Endothelial cell of umbilical vein (primary cell): ENCODE measurements around the gene TBC1D9. TPM values are rescaled to one million over a fixed set of nuclear protein-coding genes. Genes with fewer than 3 reads are reported as not detected.

ENCODE experiments used
- BruUV-seq: library from RNA; stranded (reverse); fragments of 400-500 nt; replicated peaks from 2 replicates; lab custom pipeline; 2021; lab: Mats Ljungman, UMichigan
- CTCF ChIA-PET: fragments of 300-600, 350-600 bp; sonication (Branson Sonifier 250); formaldehyde crosslinking; loops from one replicate; lab custom pipeline; 2021; ENCODE audit warnings: antibody characterized with exemption, inconsistent platforms; lab: Charles Lee
- POLR2A ChIA-PET: fragments of 300-600, 350-600 bp; sonication (Branson Sonifier 250); formaldehyde crosslinking; loops from one replicate; lab custom pipeline; 2021; ENCODE audit warnings: antibody characterized with exemption, inconsistent platforms; lab: Charles Lee
- DNase-seq: peaks from one replicate; pipeline ENCODE4 v3.0.0-alpha.2; 2011; ENCODE audit warnings: low read depth, low spot score
- FAIRE-seq: peaks from 2 replicates; lab custom pipeline; 2011; peaks lifted over from hg19 to GRCh38; lab: Jason Lieb, UNC
- H2AFZ ChIP-seq: 2 replicates; pipeline ENCODE4 v1.6.0; 2012; ENCODE audit warnings: low read depth, low read length, control low read depth, inconsistent platforms
- H3K27ac ChIP-seq: 2 replicates; pipeline ENCODE4 v1.5.1; 2011; ENCODE audit warnings: low read depth, mild to moderate bottlenecking, control low read depth, low read length, moderate library complexity; ENCODE audit not compliant: insufficient read depth
- H3K27me3 ChIP-seq, 2 experiments: 2 replicates each; pipeline versions ENCODE4 v1.6.0 to v1.6.1; 2011; ENCODE audit warnings: low read length in 2 of 2, mixed read lengths in 1 of 2; ENCODE audit not compliant: control insufficient read depth in 2 of 2, insufficient read depth in 2 of 2
- H3K36me3 ChIP-seq, 2 experiments: 2 replicates in 1 of 2; 3 replicates in 1 of 2; pipeline ENCODE4 v1.5.1; 2011; ENCODE audit warnings: low read length in 2 of 2, mild to moderate bottlenecking in 1 of 2, moderate library complexity in 1 of 2; ENCODE audit not compliant: control insufficient read depth in 2 of 2, insufficient read depth in 2 of 2; ENCODE audit errors: extremely low read depth in 1 of 2
- H3K4me1 ChIP-seq: 3 replicates; pipeline ENCODE4 v1.5.1; 2011; ENCODE audit warnings: mild to moderate bottlenecking, low read length; ENCODE audit not compliant: control insufficient read depth, insufficient read depth; ENCODE audit errors: extremely low read depth
- H3K4me2 ChIP-seq: 2 replicates; pipeline ENCODE4 v1.6.1; 2011; ENCODE audit warnings: low read length, control low read depth, mixed read lengths; ENCODE audit not compliant: insufficient read depth
- H3K4me3 ChIP-seq, 3 experiments: fragments of 200-600 bp in 1 of 3; sonication (generic), shearing (Covaris generic) in 1 of 3; replicated peaks in 1 of 3; 2 replicates each; pipeline ENCODE4 v1.5.1; 2011 to 2016; ENCODE audit warnings: control low read depth in 3 of 3, low read length in 3 of 3, mild to moderate bottlenecking in 2 of 3, inconsistent platforms in 1 of 3, low read depth in 1 of 3, moderate library complexity in 1 of 3; ENCODE audit not compliant: insufficient read depth in 1 of 3
- H3K79me2 ChIP-seq: 2 replicates; pipeline ENCODE4 v1.6.0; 2012; ENCODE audit warnings: low read length, inconsistent platforms; ENCODE audit not compliant: control insufficient read depth, insufficient read depth
- H3K9ac ChIP-seq: replicated peaks from 2 replicates; pipeline ENCODE3; 2011; ENCODE audit warnings: low read length, control low read depth; ENCODE audit not compliant: insufficient read depth; ENCODE audit errors: extremely low read depth
- H3K9me1 ChIP-seq: replicated peaks from 3 replicates; pipeline ENCODE4 v1.6.0; 2011; ENCODE audit warnings: mild to moderate bottlenecking, low read length; ENCODE audit not compliant: control insufficient read depth, insufficient read depth; ENCODE audit errors: extremely low read depth
- H3K9me3 ChIP-seq: replicated peaks from 2 replicates; pipeline ENCODE4 v1.5.1; 2012; ENCODE audit warnings: low read length, inconsistent platforms; ENCODE audit not compliant: control insufficient read depth, insufficient read depth
- H4K20me1 ChIP-seq: replicated peaks from 2 replicates; pipeline ENCODE3; 2011; ENCODE audit warnings: mild to moderate bottlenecking, low read length; ENCODE audit not compliant: control insufficient read depth, insufficient read depth; ENCODE audit errors: extremely low read depth
- EZH2 ChIP-seq: IDR thresholded peaks from 2 replicates; pipeline ENCODE4 v1.6.1; 2012; ENCODE audit warnings: borderline replicate concordance, low read depth, mild to moderate bottlenecking, moderate library complexity, low read length, inconsistent platforms; ENCODE audit not compliant: severe bottlenecking
- FOS ChIP-seq: IDR thresholded peaks from 2 replicates; pipeline ENCODE4 v1.6.1; 2011; ENCODE audit warnings: mild to moderate bottlenecking, low read length, moderate library complexity, borderline replicate concordance; ENCODE audit not compliant: insufficient read depth
- GATA2 ChIP-seq: IDR thresholded peaks from 2 replicates; pipeline ENCODE4 v1.7.0; 2011; ENCODE audit warnings: low read depth, mild to moderate bottlenecking, moderate library complexity, mixed read lengths, low read length; ENCODE audit not compliant: insufficient read length, insufficient read depth
- JUN ChIP-seq: IDR thresholded peaks from 2 replicates; pipeline ENCODE4 v1.6.1; 2011; ENCODE audit warnings: borderline replicate concordance, low read depth; ENCODE audit not compliant: insufficient read length, insufficient read depth
- MYC ChIP-seq: IDR thresholded peaks from one replicate; pipeline ENCODE4 v1.6.1; 2011; ENCODE audit warnings: mild to moderate bottlenecking, low read depth, low read length
- POLR2A ChIP-seq: IDR thresholded peaks from 2 replicates; pipeline ENCODE4 v1.6.1; 2012; ENCODE audit warnings: low read depth, mild to moderate bottlenecking, control low read depth, low read length
- POLR2AphosphoS5 ChIP-seq: IDR thresholded peaks from 2 replicates; pipeline ENCODE4 v1.6.1; 2012; ENCODE audit warnings: low read depth, mild to moderate bottlenecking, control low read depth, low read length, moderate library complexity; ENCODE audit not compliant: insufficient read depth
- dilution Hi-C: fragments of 300-500 bp; cut with MboI; formaldehyde crosslinking; loops from one replicate; pipeline ENCODE4 v1.15.0; 2019; ENCODE audit warnings: low sequenced_read_pairs; ENCODE audit not compliant: extremely low pct_ligation_motif_present
- intact Hi-C: fragments of 100-400 bp; cut with micrococcal nuclease; formaldehyde crosslinking; loops from one replicate; pipeline ENCODE4 v1.10.0; 2022
- polyA plus RNA-seq, 4 experiments: library from polyadenylated mRNA; depleted of rRNA in 3 of 4; stranded (reverse) in 3 of 4; unstranded in 1 of 4; fragments of >200 nt; gene quantifications; 2 replicates each; pipeline versions ENCODE4 v1.2.1 to v1.2.3, GENCODE V29; 2011 to 2012; ENCODE audit warnings: missing spikeins in 1 of 4
- total RNA-seq: library from RNA; stranded (reverse); gene quantifications from 2 replicates; pipeline ENCODE4 v1.2.3, GENCODE V29; 2021
- TF ChIP-seq, protein P1 (sequence below), 2 donors: IDR thresholded peaks; 1 replicate in 1 of 2; 2 replicates in 1 of 2; pipeline ENCODE4 v1.5.1; 2011; ENCODE audit warnings: low read length in 2 of 2, mild to moderate bottlenecking in 2 of 2, moderate library complexity in 2 of 2, control low read depth in 1 of 2, inconsistent platforms in 1 of 2, low read depth in 1 of 2; ENCODE audit not compliant: insufficient read depth in 1 of 2; ENCODE audit errors: extremely low read depth in 1 of 2
- TF ChIP-seq, protein P2 (sequence below): IDR thresholded peaks from 2 replicates; pipeline ENCODE4 v1.6.1; 2011; ENCODE audit not compliant: insufficient read depth, insufficient read length

TBC1D9 gene
- total and polyA plus RNA-seq, 2 donors (not counting 3 experiments of a cell fraction or from before 2014, with no cell fraction given), result 21.7 to 45.3 TPM

GRCh38 chr4:140743194-140743931, 12.8 kb downstream of the TBC1D9 start:
- H4K20me1 ChIP-seq, result peaks cover 16% of the 10 kb centered on the region
- H3K27me3 ChIP-seq, result no peaks in the 10 kb centered on the region
- peaks cover 20% of the 10 kb centered on the region for H3K4me1 ChIP-seq
- H3K9me3 ChIP-seq, result no peaks in the 10 kb centered on the region
- H3K27ac ChIP-seq, result peak overlapping the region; percentile 15
- intact Hi-C loops, result no loop called here
- no TSS peak for BruUV-seq
- dilution Hi-C loops, result no loop called here
- FAIRE-seq, result peak; percentile 21
- peak overlapping the region; percentile 3 for H3K4me2 ChIP-seq
- peaks cover 51% of the 10 kb centered on the region for H3K79me2 ChIP-seq
- POLR2A ChIA-PET, result no interaction called here
- CTCF ChIA-PET, result interaction anchor here (0.6 to 1.5 kb wide), 11 partner anchors 9 to 383 kb away, joined by 3 to 12 read pairs (median 4); partner anchors contain the start of gene TBC1D9
- TF ChIP-seq, protein P1, sequence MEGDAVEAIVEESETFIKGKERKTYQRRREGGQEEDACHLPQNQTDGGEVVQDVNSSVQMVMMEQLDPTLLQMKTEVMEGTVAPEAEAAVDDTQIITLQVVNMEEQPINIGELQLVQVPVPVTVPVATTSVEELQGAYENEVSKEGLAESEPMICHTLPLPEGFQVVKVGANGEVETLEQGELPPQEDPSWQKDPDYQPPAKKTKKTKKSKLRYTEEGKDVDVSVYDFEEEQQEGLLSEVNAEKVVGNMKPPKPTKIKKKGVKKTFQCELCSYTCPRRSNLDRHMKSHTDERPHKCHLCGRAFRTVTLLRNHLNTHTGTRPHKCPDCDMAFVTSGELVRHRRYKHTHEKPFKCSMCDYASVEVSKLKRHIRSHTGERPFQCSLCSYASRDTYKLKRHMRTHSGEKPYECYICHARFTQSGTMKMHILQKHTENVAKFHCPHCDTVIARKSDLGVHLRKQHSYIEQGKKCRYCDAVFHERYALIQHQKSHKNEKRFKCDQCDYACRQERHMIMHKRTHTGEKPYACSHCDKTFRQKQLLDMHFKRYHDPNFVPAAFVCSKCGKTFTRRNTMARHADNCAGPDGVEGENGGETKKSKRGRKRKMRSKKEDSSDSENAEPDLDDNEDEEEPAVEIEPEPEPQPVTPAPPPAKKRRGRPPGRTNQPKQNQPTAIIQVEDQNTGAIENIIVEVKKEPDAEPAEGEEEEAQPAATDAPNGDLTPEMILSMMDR (IDR thresholded peaks at IDR 0.05; ENCODE audit: extremely low read depth in 1 of 2, insufficient read depth in 1 of 2, low read depth in 1 of 2, low read length in 2 of 2), result peak in 1 of 2 donors; percentile 26
- TF ChIP-seq FOS, result no peak
- TF ChIP-seq JUN, result peak; percentile 23
- TF ChIP-seq POLR2A, result no peak
- H2AFZ ChIP-seq, result no peak overlapping the region
- no peak overlapping the region for H3K4me3 ChIP-seq
- no peaks in the 10 kb centered on the region for H3K36me3 ChIP-seq
- no peaks in the 10 kb centered on the region for H3K9me1 ChIP-seq
- peak; percentile 59 for DNase-seq
- H3K9ac ChIP-seq, result no peak overlapping the region

DNA sequence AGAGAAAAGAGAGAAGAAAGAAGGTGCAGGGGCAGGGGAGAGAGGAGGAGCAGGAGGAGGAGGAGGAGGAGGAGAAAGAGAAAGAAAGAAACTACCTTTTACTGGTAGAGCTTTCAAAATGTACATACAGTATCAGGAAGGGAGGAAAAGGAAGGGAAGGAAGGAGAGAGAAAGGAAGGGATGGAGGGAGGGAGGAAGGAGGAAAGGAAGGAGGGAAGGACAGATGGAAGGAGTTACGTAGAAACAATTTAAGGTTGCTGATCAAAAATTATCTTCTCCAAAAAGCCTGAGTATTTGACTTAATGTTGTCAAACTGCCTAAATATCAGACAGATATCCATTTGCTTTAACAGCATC, 13.4 kb downstream of the TBC1D9 start:
- peaks cover 47% of the 10 kb centered on the region for H3K79me2 ChIP-seq
- no peaks in the 10 kb centered on the region for H3K9me3 ChIP-seq
- FAIRE-seq (peak; percentile 42), DNase-seq (no peak)
- intact Hi-C loops, result no loop called here
- TF ChIP-seq EZH2 (no peak), POLR2A (no peak), POLR2AphosphoS5 (no peak), FOS (no peak), MYC (no peak), JUN (no peak), GATA2 (no peak)
- TF ChIP-seq, protein P1 (IDR thresholded peaks at IDR 0.05; ENCODE audit: extremely low read depth in 1 of 2, insufficient read depth in 1 of 2, low read depth in 1 of 2, low read length in 2 of 2), result no peak
- TF ChIP-seq, protein P2, sequence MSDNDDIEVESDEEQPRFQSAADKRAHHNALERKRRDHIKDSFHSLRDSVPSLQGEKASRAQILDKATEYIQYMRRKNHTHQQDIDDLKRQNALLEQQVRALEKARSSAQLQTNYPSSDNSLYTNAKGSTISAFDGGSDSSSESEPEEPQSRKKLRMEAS, result no peak
- no peak overlapping the region for H3K4me3 ChIP-seq
- H3K27ac ChIP-seq, result peak overlapping the region; percentile 53
- dilution Hi-C loops, result no loop called here
- no peaks in the 10 kb centered on the region for H3K36me3 ChIP-seq
- ChIA-PET CTCF (interaction anchor here (0.6 to 1.5 kb wide), 10 partner anchors 10 to 383 kb away, joined by 3 to 12 read pairs (median 4); partner anchors contain the start of gene TBC1D9), POLR2A (no interaction called here)
- H3K4me2 ChIP-seq, result peak overlapping the region; percentile 81
- H3K9me1 ChIP-seq, result no peaks in the 10 kb centered on the region
- peaks cover 16% of the 10 kb centered on the region for H4K20me1 ChIP-seq
- no TSS peak for BruUV-seq
- no peak overlapping the region for H2AFZ ChIP-seq
- H3K9ac ChIP-seq, result no peak overlapping the region
- peaks cover 25% of the 10 kb centered on the region for H3K4me1 ChIP-seq
- H3K27me3 ChIP-seq, result no peaks in the 10 kb centered on the region
